Activated CD4-positive, CD25-positive, alpha-beta regulatory T cell treated with anti-CD3 and anti-CD28 coated beads, Interleukin-2, amount 50 U/mL, for 72 hours (primary cell): ENCODE results near the gene OR51B5.
"Not testable (repeated sequence)": the region's sequence is repeated elsewhere in the genome, so short reads cannot be mapped to it uniquely, and the experiment has no call there.

Experiments
- DNase-seq: peaks from one replicate; pipeline ENCODE4 v3.0.0; 2021

OR51B5 gene

GRCh38 chr11:5343474-5344335 lies at the start of gene OR51B5:
OR51B5 (minus strand) TSS chr11:5343524; CDS start chr11:5343524, 0 bp downstream.
- DNase-seq: no peak

DNA sequence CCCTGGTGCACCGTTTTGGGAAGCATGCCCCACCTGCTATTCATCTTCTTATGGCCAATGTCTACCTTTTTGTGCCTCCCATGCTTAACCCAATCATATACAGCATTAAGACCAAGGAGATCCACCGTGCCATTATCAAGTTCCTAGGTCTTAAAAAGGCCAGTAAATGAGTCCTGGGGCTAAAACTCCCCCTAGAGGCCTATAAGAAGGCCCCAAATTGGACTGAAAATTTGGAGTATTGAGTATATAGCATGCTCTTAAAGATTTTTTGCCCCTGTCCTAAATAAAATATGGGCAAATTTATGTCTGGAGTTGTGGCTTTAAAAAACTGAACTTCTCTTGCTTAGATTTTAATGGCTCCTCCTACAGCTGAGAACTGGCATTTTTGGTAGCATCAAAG lies 46.9 kb upstream of the OR51B5 start:
- no peak for DNase-seq

DNA sequence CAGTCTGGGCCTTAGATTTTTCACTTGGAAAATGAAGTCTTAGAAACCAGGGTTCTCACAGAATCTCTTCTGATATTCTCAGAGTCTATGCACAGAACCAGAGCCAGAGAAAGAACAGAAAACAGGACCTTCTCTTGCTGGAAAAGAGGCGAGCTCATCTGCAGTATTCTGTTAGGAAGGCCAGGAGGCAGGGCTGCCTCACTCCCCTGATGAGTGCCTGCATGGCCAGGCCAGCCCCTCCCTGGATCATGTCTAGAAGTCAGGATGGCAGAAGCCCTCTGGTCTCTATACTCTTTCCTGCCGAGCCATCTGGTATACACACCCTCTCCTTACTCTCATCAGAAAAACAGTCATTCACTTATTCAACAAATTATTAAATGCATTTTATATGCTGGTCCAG lies 41.0 kb upstream of the OR51B5 start:
- no peak for DNase-seq

- DNase-seq: no peak
Measured at GRCh38 chr11:5383576-5383975, 40.3 kb upstream of the OR51B5 start, which contains the start of gene OR51M1. OR51M1 (plus strand) TSS chr11:5383812; CDS start chr11:5389399, 5,587 bp downstream.

DNA sequence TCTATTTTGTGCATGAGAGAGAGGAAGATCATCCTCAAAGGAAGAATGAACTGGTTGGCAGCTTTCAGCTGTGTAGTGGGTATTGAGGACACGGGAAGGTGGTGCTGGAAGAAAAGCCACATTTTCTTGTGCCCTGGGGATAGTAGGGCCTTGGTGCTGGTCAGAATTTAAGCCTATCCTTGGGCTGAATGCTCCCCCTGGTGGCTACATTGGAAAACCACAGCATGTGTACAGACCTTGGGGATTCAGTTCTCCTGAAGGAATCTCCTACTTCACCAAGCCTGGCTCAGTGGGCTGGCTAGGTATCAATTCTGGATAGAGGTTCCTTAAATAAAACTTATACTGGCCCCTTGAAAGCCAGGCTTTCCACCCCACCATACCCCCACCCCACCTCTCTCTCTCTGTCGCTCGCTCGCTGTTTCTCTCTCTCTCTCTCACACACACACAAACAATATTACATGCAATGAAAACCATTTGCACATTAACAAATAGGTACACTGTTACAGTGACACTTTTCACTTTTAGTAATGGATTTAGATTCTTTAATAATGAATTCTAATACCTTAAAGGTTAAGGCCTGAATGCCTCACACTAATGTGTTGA lies 37.5 kb upstream of the OR51B5 start:
- peak; percentile 29 for DNase-seq

GRCh38 chr11:5369789-5370188 lies 26.5 kb upstream of the OR51B5 start:
- DNase-seq: no peak

- DNase-seq: no peak
Measured at GRCh38 chr11:5368502-5369043, 25.2 kb upstream of the OR51B5 start.

GRCh38 chr11:5367448-5368074 lies 24.2 kb upstream of the OR51B5 start:
- DNase-seq: no peak

DNA sequence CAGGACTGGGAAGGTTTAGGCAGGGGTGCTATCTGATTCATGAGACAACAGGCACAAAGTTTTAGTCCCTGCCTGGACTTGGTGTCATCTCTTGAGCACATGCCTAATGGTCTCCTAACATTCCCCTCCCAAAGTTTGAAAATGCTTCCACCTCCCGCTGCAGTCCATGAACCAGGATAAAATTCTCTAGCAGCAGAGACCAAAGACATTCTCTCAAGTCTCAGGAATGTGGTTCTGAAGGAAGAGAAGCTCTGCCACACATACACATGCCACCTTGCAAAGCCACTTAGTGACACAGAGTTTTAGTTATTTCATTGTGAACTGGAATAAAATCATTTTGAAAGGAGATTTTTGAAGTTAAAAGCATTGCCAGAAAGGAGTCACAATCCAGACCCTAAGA lies 23.5 kb upstream of the OR51B5 start:
- no peak for DNase-seq

DNA sequence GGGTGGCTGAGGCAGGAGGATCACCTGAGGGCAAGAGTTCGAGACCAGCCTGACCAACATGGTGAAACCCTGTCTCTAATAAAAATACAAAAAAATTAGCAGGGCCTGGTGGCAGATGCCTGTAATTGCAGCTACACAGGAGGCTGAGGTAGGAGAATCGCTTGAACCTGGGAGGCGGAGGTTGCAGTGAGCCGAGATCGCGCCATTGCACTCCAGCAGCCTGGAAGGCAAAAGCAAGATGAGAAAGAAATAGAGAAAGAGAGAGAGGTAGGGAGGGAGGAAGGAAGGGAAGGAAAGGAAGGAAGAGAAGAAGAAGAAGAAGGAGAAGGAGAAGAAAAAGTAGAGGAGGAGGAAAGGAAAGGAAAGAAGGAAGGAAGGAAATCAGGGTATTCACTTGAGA lies 23.0 kb upstream of the OR51B5 start:
- DNase-seq: not testable (repeated sequence)

- no peak for DNase-seq
Measured at GRCh38 chr11:5364214-5364613, 20.9 kb upstream of the OR51B5 start.

- DNase-seq: no peak
Measured at GRCh38 chr11:5363679-5364078, 20.4 kb upstream of the OR51B5 start.

GRCh38 chr11:5362017-5362625 lies 18.8 kb upstream of the OR51B5 start:
- no peak for DNase-seq

GRCh38 chr11:5356031-5356430 lies 12.7 kb upstream of the OR51B5 start:
- DNase-seq: not testable (repeated sequence)

DNA sequence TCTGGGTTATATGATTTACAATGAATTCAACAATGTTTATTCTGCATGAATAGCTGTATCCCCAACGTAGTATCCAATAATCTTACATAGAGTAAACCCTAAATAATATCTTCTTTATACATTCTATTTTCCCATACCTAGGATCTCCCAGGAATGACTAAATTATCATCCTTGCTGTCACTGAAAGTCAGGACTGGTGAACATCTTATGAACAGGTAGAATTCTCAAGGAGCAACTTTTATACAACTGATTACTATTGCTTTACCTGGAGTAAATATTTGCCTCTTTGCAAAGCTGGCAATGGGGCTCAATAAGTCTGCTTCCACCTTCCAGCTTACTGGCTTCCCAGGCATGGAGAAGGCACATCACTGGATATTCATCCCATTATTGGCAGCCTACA lies 7.9 kb upstream of the OR51B5 start, which contains the start of gene OR51B6:
Gene OR51B6, plus strand, starts transcription at position 301 of the 400 bp plus-strand sequence. Its CDS starts 0 bp downstream, at position 301.
- DNase-seq: no peak

- no peak for DNase-seq
Measured at GRCh38 chr11:5349550-5349949, 6.2 kb upstream of the OR51B5 start.

GRCh38 chr11:5348551-5349194 lies 5.3 kb upstream of the OR51B5 start:
- DNase-seq: no peak

GRCh38 chr11:5345831-5346230 lies 2.5 kb upstream of the OR51B5 start:
- DNase-seq: no peak

GRCh38 chr11:5339771-5340322 lies 3.5 kb downstream of the OR51B5 start:
- DNase-seq: no peak

DNA sequence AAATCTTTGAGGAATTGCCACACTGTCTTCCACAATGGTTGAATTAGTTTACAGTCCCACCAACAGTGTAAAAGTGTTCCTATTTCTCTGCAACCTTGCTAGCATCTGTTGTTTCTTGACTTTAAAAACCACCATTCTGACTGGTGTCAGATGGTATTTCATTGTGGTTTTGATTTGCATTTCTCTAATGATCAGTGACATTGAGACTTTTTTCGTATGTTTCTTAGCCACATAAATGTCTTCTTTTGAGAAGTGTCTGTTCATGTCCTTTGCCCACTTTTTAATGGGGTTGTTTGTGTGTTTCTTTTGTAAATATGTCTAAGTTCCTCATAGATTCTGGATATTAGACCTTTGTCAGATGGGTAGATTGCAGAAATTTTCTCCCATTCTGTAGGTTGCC lies 6.1 kb downstream of the OR51B5 start:
- not testable (repeated sequence) for DNase-seq

DNA sequence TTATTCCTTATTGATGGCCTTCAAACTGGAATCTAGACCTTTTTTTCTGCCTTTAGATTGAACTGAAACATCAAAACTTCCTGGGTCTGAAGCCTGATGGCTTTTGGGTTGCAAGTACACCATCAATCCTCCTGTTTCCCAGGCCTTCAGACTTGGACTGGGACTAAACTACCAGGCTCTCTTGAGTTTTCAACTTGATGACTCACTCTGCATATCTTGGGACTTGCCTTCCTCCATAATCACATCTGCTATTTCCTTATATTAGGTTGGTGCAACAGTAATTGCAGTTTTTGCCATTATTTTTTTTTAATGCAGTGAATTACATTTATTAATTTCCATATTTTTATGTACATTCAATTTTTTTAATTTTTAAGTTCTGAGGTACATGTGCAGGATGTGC lies 7.0 kb downstream of the OR51B5 start:
- no peak for DNase-seq

GRCh38 chr11:5335170-5335569 lies 8.2 kb downstream of the OR51B5 start:
- DNase-seq: no peak
